ENCODE measurements around the gene NCKAP1. TPM values are rescaled to one million over a fixed set of nuclear protein-coding genes. Genes with fewer than 3 reads are reported as not detected.

The NCKAP1 gene
- total RNA-seq, 1 experiment from 2014 or later = 173 TPM

- TF ChIP-seq ATF3 (CRISPR knock-in tag; conservative IDR thresholded peaks at IDR 0.05) = no peak
These were observed 40.3 kb upstream of the NCKAP1 start, which contains the start of gene DUSP19 (continued) for GRCh38 chr2:183078464-183079138.

GRCh38 chr2:183078163-183078463 is 39.9 kb upstream of the NCKAP1 start:
- H3K9me3 Mint-ChIP-seq = no peaks in the 10 kb centered on the region
- no peaks in the 10 kb centered on the region; the same call in 1 of the 2 replicates for H3K27me3 Mint-ChIP-seq (ENCODE audit: low read depth)
- peak overlapping the region; percentile 94 for H3K27ac Mint-ChIP-seq
- ChIA-PET CTCF (interaction anchor here (0.8 to 1.4 kb wide), 3 partner anchors 16 to 98 kb away, joined by 3 to 4 read pairs (median 4); no protein-coding TSS in a partner anchor), POLR2A (no interaction called here)
- no peak for TF ChIP-seq ZSCAN18 (CRISPR knock-in tag; IDR thresholded peaks at IDR 0.05)
- no peak for TF ChIP-seq MXD4 (CRISPR knock-in tag; IDR thresholded peaks at IDR 0.05; ENCODE audit: borderline replicate concordance)
- no peak for TF ChIP-seq CDX4 (CRISPR knock-in tag; IDR thresholded peaks at IDR 0.05; ENCODE audit: borderline replicate concordance)
- TF ChIP-seq ZNF219 (CRISPR knock-in tag; IDR thresholded peaks at IDR 0.05; ENCODE audit: borderline replicate concordance) = no peak
- no peak for TF ChIP-seq KAT7 (CRISPR knock-in tag; IDR thresholded peaks at IDR 0.05; ENCODE audit: borderline replicate concordance)
- TF ChIP-seq PRRX2 (CRISPR knock-in tag; IDR thresholded peaks at IDR 0.05) = no peak
- TF ChIP-seq ZNF671 (CRISPR knock-in tag; IDR thresholded peaks at IDR 0.05) = no peak
- no peak for TF ChIP-seq IRF2 (CRISPR knock-in tag; IDR thresholded peaks at IDR 0.05; ENCODE audit: borderline replicate concordance, low read depth)
- no peak for TF ChIP-seq GRHL2 (CRISPR knock-in tag; IDR thresholded peaks at IDR 0.05; ENCODE audit: insufficient replicate concordance, severe bottlenecking)
- peak overlapping the region; percentile 81 for H3K4me3 Mint-ChIP-seq
- H3K4me1 Mint-ChIP-seq = peaks cover 21% of the 10 kb centered on the region
- H3K36me3 Mint-ChIP-seq = no peaks in the 10 kb centered on the region
- DNase-seq (ENCODE audit: low spot score) = no peak
- ATAC-seq = peak; percentile 82

- no peak for DNase-seq (ENCODE audit: low spot score)
- CTCF ChIA-PET = interaction anchor here (1.6 to 3.8 kb wide), 5 partner anchors 9 to 122 kb away, joined by 5 to 27 read pairs (median 8); partner anchors contain the start of genes DUSP19 and NUP35
- POLR2A ChIA-PET = no interaction called here
- H3K27me3 Mint-ChIP-seq (ENCODE audit: low read depth) = peaks cover 3% of the 10 kb centered on the region
- H3K4me1 Mint-ChIP-seq = peaks cover 8% of the 10 kb centered on the region
- no peak for ATAC-seq
- H3K4me3 Mint-ChIP-seq = no peak overlapping the region
- H3K9me3 Mint-ChIP-seq = peaks cover 12% of the 10 kb centered on the region
- H3K36me3 Mint-ChIP-seq = peaks cover 9% of the 10 kb centered on the region
- H3K27ac Mint-ChIP-seq = no peak overlapping the region
- no peak for TF ChIP-seq SMAD3 (CRISPR knock-in tag; IDR thresholded peaks at IDR 0.05; ENCODE audit: borderline replicate concordance)
- TF ChIP-seq TEAD1 (CRISPR knock-in tag; IDR thresholded peaks at IDR 0.05) = no peak
- TF ChIP-seq ZNF532 (CRISPR knock-in tag; IDR thresholded peaks at IDR 0.05; ENCODE audit: borderline replicate concordance) = no peak
- no peak for TF ChIP-seq SP1 (CRISPR knock-in tag; conservative IDR thresholded peaks at IDR 0.05)
- TF ChIP-seq USF1 (CRISPR knock-in tag; IDR thresholded peaks at IDR 0.05) = no peak
- no peak for TF ChIP-seq FOXP4 (CRISPR knock-in tag; IDR thresholded peaks at IDR 0.05)
- no peak for TF ChIP-seq ZNF423 (CRISPR knock-in tag; IDR thresholded peaks at IDR 0.05)
- no peak for TF ChIP-seq RELA (CRISPR knock-in tag; IDR thresholded peaks at IDR 0.05; ENCODE audit: borderline replicate concordance)
- no peak for TF ChIP-seq AFF4 (CRISPR knock-in tag; IDR thresholded peaks at IDR 0.05; ENCODE audit: borderline replicate concordance)
These were observed 33.9 kb upstream of the NCKAP1 start for GRCh38 chr2:183072177-183072576.

All from WTC11 (cell line).